HTERT RPE-1 (cell line): ENCODE measurements around the gene CDCP1.
"Not testable (repeated sequence)": the region's sequence is repeated elsewhere in the genome, so short reads cannot be mapped to it uniquely, and the experiment has no call there.

ENCODE experiments used
- in situ Hi-C: fragments of 300-500 bp; cut with MboI; formaldehyde crosslinking; loops from 4 replicates; pipeline ENCODE4 v1.14.3; 2020; ENCODE audit warnings: low sequenced_read_pairs

Gene CDCP1

DNA sequence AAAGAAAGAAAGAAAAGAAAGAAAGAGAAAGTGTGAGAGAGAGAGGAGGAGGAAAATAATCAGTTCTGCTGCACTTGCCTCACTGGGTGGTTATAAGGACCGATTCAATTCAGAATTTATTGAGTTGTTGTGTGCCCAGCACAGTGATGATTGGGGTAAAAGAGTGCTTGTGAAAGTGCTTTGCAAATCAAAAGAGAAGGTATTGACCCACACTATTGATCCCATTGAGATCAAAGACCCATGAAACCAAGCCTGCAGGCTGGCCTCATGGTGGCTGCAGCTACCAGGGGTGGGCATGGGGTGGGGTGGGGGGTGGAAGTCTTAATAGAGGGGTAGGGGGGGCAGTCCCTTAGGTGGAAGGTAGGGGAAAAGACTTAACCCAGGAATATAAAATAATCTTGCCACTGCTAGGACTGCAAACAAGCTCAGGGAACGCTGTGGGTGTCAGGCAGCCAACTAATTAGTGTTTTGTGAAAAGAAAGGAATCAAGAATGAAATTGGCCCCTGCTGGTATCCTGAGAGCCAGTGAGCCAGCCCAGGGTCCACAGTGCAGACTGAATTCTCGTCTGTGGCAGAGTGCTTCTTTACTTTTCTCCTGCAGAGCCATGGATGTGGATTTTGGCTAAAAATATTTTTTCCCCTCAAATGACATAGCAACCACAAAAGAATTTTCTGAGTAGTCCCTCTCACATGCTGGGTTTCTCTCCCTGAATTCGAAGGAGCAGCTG lies 85.8 kb downstream of the CDCP1 start:
- in situ Hi-C loops: no loop called here

DNA sequence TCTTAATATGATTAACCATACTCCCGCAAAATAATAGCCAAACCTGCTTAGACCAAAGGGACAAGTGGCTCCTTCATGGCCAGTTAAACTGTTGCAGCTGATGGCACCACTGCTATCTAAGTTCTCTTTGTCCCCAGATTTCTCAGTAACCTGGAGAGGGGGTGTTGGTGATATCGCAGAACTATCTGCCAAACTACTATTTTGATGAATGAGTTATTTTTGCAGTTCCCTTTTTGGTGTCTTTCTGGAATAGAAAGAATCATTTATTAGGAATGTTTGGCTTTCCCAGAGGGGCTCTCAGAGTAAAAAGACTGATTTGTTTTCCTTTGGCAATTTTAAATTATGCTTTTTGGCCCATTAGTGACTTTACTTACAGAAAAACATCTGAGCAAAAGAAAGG lies 87.0 kb downstream of the CDCP1 start:
- in situ Hi-C loops: no loop called here

DNA sequence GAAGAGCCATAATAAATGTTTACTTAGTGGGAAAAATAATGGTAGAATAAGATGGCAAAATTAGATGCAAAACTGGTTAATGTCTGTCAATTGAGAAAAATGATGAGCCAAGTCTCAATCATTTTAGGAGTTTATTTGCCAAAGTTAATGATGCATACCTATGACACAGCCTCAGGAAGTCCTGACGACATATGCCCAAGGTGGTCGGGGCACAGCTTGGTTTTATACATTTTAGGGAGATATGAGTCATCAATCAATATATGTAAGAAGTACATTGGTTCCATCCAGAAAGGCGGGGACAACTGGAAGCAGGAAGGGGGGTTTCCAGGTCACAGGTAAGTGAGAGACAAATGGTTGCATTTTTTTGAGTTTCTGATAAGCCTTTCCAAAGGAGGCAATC lies 88.6 kb downstream of the CDCP1 start:
- in situ Hi-C loops: no loop called here

- in situ Hi-C loops: no loop called here
These were observed 89.4 kb downstream of the CDCP1 start for GRCh38 chr3:45056608-45057301.

- in situ Hi-C loops: no loop called here
These were observed 90.6 kb downstream of the CDCP1 start for GRCh38 chr3:45055411-45056143.

- in situ Hi-C loops: no loop called here
These were observed 91.2 kb downstream of the CDCP1 start for GRCh38 chr3:45055032-45055410.

DNA sequence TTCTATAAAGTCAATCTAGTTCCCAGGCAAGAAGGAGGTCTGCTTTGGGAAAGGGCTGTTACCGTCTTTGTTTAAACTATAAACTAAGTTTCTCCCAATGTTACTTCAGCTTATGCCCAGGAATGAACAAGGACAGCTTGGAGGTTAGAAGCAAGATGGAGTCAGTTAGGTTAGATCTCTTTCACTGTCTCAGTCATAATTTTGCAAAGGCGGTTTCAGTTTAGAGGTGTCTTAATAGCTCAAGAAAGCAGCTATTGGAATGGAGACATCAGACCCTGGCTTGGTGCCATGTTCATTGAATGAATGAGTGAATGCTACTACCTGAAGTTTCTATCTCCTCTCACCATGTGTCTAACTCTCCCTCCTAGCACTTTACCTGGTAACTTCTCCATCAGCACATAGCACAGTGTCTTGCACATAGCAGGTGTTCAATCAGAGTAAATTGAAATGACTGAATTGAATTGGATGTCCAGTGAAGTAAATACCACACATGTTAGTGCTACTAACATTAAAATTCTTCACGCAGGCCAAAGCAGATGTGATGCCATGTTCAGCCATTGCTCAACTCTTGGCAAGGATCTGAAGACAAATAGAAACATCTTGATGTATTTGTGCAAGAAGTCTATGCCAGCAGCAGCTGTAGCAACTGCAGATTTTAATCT lies 91.9 kb downstream of the CDCP1 start:
- in situ Hi-C loops: no loop called here

- in situ Hi-C loops: not testable (repeated sequence)
These were observed 92.4 kb downstream of the CDCP1 start for GRCh38 chr3:45053805-45054195.

DNA sequence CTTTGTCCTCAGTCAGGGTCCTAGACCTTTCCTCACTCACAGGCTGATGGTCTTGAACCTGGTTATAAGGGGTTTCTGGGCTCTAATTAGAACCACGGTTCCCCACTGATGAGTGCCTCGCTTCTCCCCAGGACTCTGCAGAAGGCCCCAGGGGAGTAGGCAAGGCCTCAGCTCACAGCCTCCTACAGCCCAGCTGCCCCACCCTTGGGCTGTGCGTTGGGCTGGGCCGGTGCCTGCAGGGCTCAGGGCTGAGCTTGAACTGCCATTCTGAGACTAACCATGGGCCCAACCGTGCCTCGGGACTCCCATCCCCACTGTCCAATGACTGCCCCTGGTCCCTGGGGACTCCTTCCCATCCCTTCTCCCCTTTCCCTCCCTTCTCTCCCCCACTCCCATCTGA lies 94.5 kb downstream of the CDCP1 start:
- in situ Hi-C loops: no loop called here

GRCh38 chr3:45049807-45050206 lies 96.4 kb downstream of the CDCP1 start:
- in situ Hi-C loops: loop anchor here (25.0 kb wide), 1 partner anchor 437 kb away; no protein-coding TSS in a partner anchor

- in situ Hi-C loops: loop anchor here (25.0 kb wide), 1 partner anchor 439 kb away; no protein-coding TSS in a partner anchor
These were observed 97.9 kb downstream of the CDCP1 start for GRCh38 chr3:45048244-45048643.

- in situ Hi-C loops: loop anchor here (25.0 kb wide), 1 partner anchor 443 kb away; no protein-coding TSS in a partner anchor
These were observed 102.4 kb downstream of the CDCP1 start for GRCh38 chr3:45043728-45044299.

DNA sequence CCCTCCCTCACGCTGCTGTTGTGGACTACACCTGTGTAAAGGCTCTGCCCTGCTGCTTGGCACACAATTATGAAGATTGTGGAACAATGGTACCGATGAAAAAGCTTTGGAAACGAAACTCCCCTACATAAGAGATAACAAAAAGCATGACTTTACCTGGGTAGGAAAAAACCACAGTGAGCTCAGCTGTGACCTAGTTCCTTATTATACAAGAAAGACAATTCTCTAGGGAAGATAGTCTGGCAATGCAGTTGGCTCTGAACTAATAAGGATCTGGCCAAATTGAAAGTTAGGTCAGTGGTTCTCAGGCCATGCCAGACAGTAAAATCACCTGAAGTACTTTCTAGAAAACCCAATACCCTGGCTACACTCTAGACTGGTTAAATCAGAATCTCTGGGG lies 104.0 kb downstream of the CDCP1 start:
- in situ Hi-C loops: loop anchor here (25.0 kb wide), 1 partner anchor 445 kb away; no protein-coding TSS in a partner anchor

DNA sequence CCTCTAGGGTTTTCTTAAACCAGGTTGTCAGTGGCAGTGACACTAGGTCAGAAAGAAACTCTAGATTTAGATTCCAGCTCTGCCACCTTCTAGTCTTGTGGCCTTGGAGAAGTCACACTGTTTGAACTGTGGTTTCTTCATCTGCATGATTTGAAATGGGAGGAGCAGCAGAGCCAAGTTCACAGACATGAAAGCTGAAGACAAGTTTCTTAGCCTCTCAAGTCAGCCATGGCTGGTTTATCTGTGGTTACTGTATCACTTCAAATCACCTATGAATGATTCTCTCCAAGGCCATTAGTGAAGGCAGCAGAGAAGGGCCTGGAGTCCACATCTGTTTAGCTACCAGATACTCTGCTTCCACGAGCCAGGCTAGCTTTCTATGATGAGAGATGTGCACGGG lies 104.5 kb downstream of the CDCP1 start:
- in situ Hi-C loops: loop anchor here (25.0 kb wide), 1 partner anchor 446 kb away; no protein-coding TSS in a partner anchor

DNA sequence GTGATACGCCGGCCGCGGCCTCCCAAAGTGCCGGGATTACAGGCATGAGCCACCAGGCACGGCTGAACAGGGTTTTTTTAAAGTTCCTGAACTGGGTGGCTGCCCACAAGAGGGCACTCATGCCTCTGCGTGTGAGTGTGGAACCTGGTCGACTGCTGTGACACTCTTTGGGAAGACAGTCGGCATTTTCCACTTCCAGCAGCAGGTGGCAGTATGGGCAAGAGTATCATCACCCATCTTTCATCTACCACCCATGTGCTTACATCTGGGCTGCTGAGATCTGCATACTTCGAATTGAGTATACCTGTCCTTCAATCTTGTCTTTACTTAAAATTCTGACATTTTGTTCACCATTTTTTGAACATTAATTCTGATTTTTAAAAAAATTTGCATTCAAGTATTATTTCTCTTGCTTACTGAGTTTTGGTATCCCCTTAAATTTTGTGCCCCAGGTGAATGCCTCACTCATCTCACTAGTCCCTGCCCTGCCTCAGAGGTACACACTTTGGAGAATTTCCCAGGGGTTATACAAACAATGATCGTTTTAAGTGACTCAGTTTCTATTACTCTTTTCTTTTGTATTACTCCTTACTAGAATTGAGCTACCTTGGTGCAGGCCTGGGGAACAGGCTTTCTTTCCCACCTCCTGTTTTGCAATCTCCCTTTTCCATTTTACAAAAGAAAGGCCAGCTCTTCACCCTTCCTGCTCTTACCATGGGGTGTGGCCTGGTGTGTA lies 108.3 kb downstream of the CDCP1 start:
- in situ Hi-C loops: loop anchor here (25.0 kb wide), 1 partner anchor 449 kb away; no protein-coding TSS in a partner anchor

DNA sequence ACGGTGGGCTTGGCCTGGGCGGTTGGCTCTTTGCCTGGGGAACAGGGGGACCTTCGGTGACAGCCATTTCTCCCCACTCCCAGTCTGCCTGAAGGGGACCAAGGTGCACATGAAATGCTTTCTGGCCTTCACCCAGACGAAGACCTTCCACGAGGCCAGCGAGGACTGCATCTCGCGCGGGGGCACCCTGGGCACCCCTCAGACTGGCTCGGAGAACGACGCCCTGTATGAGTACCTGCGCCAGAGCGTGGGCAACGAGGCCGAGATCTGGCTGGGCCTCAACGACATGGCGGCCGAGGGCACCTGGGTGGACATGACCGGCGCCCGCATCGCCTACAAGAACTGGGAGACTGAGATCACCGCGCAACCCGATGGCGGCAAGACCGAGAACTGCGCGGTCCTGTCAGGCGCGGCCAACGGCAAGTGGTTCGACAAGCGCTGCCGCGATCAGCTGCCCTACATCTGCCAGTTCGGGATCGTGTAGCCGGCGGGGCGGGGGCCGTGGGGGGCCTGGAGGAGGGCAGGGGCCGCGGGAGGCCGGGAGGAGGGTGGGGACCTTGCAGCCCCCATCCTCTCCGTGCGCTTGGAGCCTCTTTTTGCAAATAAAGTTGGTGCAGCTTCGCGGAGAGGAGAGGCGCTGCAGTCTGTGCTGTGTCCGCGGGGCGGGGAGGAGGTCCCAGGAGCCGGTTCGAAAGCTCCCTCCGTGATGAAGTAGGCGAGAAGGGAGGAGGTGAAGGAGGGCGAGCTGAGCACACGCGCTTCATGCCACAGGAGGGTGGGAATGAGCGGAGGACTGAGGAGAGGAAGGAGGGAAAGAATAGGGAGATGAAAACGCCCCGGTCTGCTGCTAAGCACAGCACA lies 110.5 kb downstream of the CDCP1 start:
- in situ Hi-C loops: loop anchor here (25.0 kb wide), 1 partner anchor 452 kb away; no protein-coding TSS in a partner anchor

- in situ Hi-C loops: loop anchor here (25.0 kb wide), 1 partner anchor 453 kb away; no protein-coding TSS in a partner anchor
These were observed 111.4 kb downstream of the CDCP1 start for GRCh38 chr3:45034612-45035252.

- in situ Hi-C loops: loop anchor here (25.0 kb wide), 1 partner anchor 454 kb away; no protein-coding TSS in a partner anchor
These were observed 112.4 kb downstream of the CDCP1 start for GRCh38 chr3:45033791-45034190.
